Muscle of arm (tissue), 12 donors: Measurements from ENCODE around the gene RIMS4. TPM values are rescaled to one million over a fixed set of nuclear protein-coding genes. Genes with fewer than 3 reads are reported as not detected.

ENCODE experiments used
- DNase-seq: peaks from one replicate; pipeline ENCODE4 v3.0.0-alpha.2; 2013
- polyA plus RNA-seq, 12 donors: library from polyadenylated mRNA; unstranded; fragments of 120-200 nt; gene quantifications; one replicate each; pipeline ENCODE4 v1.2.1, GENCODE V29; 2013; ENCODE audit not compliant: insufficient read length in 12 of 12

RIMS4 gene
- polyA plus RNA-seq, 12 donors, result 4.0 to 18.8 (median 8.6) TPM; not detected in 1

GRCh38 chr20:44743080-44743701, 67.2 kb downstream of the RIMS4 start:
- no peak for DNase-seq

GRCh38 chr20:44742304-44743079, 67.9 kb downstream of the RIMS4 start:
- no peak for DNase-seq

- peak; percentile 19 for DNase-seq
Measured at GRCh38 chr20:44739942-44740341, 70.4 kb downstream of the RIMS4 start.

- peak; percentile 61 for DNase-seq
Measured at GRCh38 chr20:44738813-44739477, 71.4 kb downstream of the RIMS4 start.

- DNase-seq, result no peak
Measured at GRCh38 chr20:44737116-44737515, 73.2 kb downstream of the RIMS4 start.

- DNase-seq, result peak; percentile 62
Measured at GRCh38 chr20:44736170-44737021, 74.0 kb downstream of the RIMS4 start.

- DNase-seq, result no peak
Measured at GRCh38 chr20:44735816-44736169, 74.6 kb downstream of the RIMS4 start.

- no peak for DNase-seq
Measured at GRCh38 chr20:44734938-44735337, 75.4 kb downstream of the RIMS4 start.

- DNase-seq, result peak; percentile 68
Measured at GRCh38 chr20:44733341-44734069, 76.8 kb downstream of the RIMS4 start.

GRCh38 chr20:44732327-44732726, 78.0 kb downstream of the RIMS4 start:
- no peak for DNase-seq

- DNase-seq, result no peak
Measured at GRCh38 chr20:44731657-44732056, 78.7 kb downstream of the RIMS4 start.

- DNase-seq, result no peak
Measured at GRCh38 chr20:44730441-44730840, 79.9 kb downstream of the RIMS4 start.

GRCh38 chr20:44728801-44729443, 81.4 kb downstream of the RIMS4 start:
- DNase-seq, result peak; percentile 25

GRCh38 chr20:44727651-44728050, 82.7 kb downstream of the RIMS4 start:
- DNase-seq, result no peak

- DNase-seq, result no peak
Measured at GRCh38 chr20:44727039-44727438, 83.3 kb downstream of the RIMS4 start.

GRCh38 chr20:44725837-44726236, 84.5 kb downstream of the RIMS4 start:
- no peak for DNase-seq

- DNase-seq, result no peak
Measured at GRCh38 chr20:44724423-44725091, 85.8 kb downstream of the RIMS4 start.

- no peak for DNase-seq
Measured at GRCh38 chr20:44723798-44724362, 86.5 kb downstream of the RIMS4 start.

GRCh38 chr20:44723391-44723790, 87.0 kb downstream of the RIMS4 start:
- no peak for DNase-seq

GRCh38 chr20:44722990-44723389, 87.4 kb downstream of the RIMS4 start:
- DNase-seq, result no peak
